Lower lobe of right lung (tissue), 2 donors: ENCODE measurements around the gene PTPA. TPM values are rescaled to one million over a fixed set of nuclear protein-coding genes. Genes with fewer than 3 reads are reported as not detected.

Source experiments
- ATAC-seq, 2 donors: fragments of 200-7000 bp; cut with Tn5 transposase; one replicate each; pipeline ENCODE4 v1.9.1; 2020 to 2022; ENCODE audit warnings: mild to moderate bottlenecking in 2 of 2, moderate library complexity in 2 of 2
- DNase-seq: peaks from one replicate; pipeline ENCODE4 v3.0.0-alpha.2; 2020
- H3K27ac ChIP-seq: fragments of 200-600 bp; one replicate; pipeline ENCODE4 v1.8.0; 2022
- H3K27me3 ChIP-seq: fragments of 200-600 bp; one replicate; pipeline ENCODE4 v1.8.0; 2022; ENCODE audit warnings: low read depth
- H3K36me3 ChIP-seq: fragments of 200-600 bp; one replicate; pipeline ENCODE4 v1.8.0; 2022; ENCODE audit warnings: mild to moderate bottlenecking
- H3K4me1 ChIP-seq: fragments of 200-600 bp; one replicate; pipeline ENCODE4 v1.8.0; 2022
- H3K4me3 ChIP-seq: fragments of 200-600 bp; one replicate; pipeline ENCODE4 v1.8.0; 2022; ENCODE audit warnings: mild to moderate bottlenecking
- H3K9me3 ChIP-seq: fragments of 200-600 bp; one replicate; pipeline ENCODE4 v1.8.0; 2022
- intact Hi-C: fragments of 100-400 bp; cut with DNase I; formaldehyde crosslinking; loops from one replicate; pipeline ENCODE4 v1.11.0; 2022
- total RNA-seq: library from RNA; stranded (reverse); fragmentation: NEBNext Ultra II Directional; extraction: Animal tissue kit (Norgen Biotek cat#: 25700); gene quantifications from one replicate; pipeline ENCODE4 v1.2.1, GENCODE V29; 2021
- TF ChIP-seq, protein P1 (sequence below): fragments of 200-600 bp; IDR thresholded peaks from one replicate; pipeline ENCODE4 v1.8.0; 2022; ENCODE audit warnings: antibody characterized with exemption, mild to moderate bottlenecking
- donor health status: DM: no; HTN: yes; CAD: no; lungs with severe emphysema.

PTPA gene
- total RNA-seq, 1 donor from 2014 or later = 100 TPM

DNA sequence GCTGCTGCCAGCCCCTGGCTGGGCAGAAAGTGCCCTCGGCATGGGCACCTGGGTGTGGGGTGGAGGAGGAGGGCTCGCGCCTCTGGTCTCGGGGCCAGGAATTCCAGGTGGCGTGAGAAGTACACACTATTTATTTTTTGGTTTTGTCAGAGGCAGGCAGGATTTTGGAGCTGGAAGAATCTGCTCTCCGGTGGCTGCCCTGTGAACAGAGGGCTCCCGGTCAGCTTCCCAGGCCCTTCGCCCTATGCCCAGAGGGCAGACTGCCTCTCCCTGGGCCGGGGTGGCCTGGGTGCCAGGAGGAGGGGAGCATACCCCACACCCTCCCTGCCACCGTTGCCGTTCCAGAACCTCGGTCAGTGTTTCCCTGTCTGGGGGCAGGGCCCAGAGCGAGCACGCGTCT is 22.0 kb upstream of the PTPA start:
- DNase-seq (no peak), ATAC-seq (no peak)
- H3K27me3 ChIP-seq = no peaks in the 10 kb centered on the region
- H3K27ac ChIP-seq = no peak overlapping the region
- intact Hi-C loops = no loop called here
- peaks cover 48% of the 10 kb centered on the region for H3K36me3 ChIP-seq
- no peaks in the 10 kb centered on the region for H3K4me1 ChIP-seq
- TF ChIP-seq, protein P1, sequence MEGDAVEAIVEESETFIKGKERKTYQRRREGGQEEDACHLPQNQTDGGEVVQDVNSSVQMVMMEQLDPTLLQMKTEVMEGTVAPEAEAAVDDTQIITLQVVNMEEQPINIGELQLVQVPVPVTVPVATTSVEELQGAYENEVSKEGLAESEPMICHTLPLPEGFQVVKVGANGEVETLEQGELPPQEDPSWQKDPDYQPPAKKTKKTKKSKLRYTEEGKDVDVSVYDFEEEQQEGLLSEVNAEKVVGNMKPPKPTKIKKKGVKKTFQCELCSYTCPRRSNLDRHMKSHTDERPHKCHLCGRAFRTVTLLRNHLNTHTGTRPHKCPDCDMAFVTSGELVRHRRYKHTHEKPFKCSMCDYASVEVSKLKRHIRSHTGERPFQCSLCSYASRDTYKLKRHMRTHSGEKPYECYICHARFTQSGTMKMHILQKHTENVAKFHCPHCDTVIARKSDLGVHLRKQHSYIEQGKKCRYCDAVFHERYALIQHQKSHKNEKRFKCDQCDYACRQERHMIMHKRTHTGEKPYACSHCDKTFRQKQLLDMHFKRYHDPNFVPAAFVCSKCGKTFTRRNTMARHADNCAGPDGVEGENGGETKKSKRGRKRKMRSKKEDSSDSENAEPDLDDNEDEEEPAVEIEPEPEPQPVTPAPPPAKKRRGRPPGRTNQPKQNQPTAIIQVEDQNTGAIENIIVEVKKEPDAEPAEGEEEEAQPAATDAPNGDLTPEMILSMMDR = no peak
- no peaks in the 10 kb centered on the region for H3K9me3 ChIP-seq
- no peak overlapping the region for H3K4me3 ChIP-seq

DNA sequence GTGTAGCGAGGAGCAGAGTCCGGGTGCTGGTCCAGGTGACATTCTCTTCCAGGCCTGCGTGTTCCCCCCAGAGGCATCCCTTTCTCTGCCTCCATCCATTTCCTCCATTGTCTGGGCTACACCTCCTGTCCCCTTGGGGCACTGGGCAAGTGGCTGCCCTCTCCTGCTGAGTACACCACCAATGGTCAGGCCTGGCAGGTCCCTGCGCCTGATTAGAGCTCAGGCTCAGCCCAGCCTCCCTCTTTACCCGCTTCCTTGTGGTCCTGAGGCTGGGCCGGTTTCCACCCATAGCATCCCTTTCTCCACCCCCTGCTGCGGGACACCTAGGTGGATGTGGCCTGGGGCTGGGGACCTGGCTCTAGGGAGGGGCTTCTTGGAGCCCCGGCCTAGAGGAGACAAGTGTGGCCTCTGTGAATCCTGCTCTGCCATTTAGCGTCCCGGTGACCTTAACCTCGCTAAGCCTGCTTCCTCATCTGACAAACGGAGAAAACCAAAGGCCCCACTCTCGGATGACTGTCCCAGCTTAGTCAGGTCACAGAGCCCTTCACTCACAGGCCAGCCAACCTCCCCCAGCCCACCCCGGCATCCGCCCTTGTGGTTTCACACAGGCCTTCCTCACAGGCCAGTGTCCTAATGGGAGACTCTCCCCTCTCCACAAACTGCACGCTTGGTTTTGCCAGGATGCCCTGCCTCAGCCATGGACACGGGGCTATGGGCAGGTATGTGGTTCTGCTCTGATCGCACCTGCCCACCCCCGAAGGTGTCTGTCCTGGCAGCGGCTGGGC is 17.4 kb upstream of the PTPA start:
- H3K9me3 ChIP-seq = no peaks in the 10 kb centered on the region
- intact Hi-C loops = no loop called here
- H3K27ac ChIP-seq = no peak overlapping the region
- H3K27me3 ChIP-seq = no peaks in the 10 kb centered on the region
- H3K4me3 ChIP-seq = no peak overlapping the region
- DNase-seq (no peak), ATAC-seq (no peak)
- H3K4me1 ChIP-seq = no peaks in the 10 kb centered on the region
- TF ChIP-seq, protein P1 = no peak
- peaks cover 54% of the 10 kb centered on the region for H3K36me3 ChIP-seq

DNA sequence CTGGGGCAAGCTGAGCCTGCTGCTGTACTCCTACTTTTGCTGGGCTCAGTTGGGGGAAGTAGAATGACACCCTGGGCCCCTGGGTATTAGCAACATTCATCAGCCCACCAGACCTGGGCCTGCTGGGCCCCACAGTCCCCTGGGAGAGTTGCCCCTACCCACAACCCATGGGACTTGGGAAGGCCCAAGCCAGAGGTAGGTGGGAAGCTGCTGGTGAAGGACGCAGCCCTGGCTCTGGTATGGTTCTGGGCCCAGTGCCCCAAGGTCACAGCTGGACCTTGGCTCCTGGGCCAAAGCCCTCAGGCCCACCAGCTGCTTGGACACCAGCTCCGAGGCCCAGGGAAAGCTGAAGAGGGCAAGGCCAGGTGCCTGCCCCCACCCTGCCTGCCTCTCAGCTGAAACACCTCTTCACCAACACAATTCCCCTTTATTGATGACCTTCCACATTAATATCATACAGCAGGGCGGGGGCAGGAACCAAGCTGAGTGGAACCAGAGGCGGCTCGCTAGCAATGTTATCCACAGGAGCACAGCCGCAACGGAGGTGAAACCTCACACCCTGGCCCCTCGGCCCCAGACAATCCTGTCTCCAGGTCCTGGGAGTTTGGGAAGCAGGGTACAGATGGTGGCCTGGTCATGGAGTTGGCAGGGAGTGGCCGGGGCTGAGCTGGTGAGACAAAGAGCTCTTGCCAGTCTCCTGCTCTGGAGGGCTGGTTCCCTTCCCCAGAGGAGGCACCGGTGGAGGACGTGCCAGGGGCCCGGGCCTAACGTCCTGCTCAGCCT is 16.6 kb upstream of the PTPA start:
- Histone ChIP-seq H3K9me3 (no peaks in the 10 kb centered on the region), H3K36me3 (peaks cover 47% of the 10 kb centered on the region), H3K4me1 (no peaks in the 10 kb centered on the region), H3K27me3 (no peaks in the 10 kb centered on the region), H3K27ac (no peak overlapping the region), H3K4me3 (no peak overlapping the region)
- intact Hi-C loops = no loop called here
- ATAC-seq = peak in 1 of 2 donors; percentile 18
- TF ChIP-seq, protein P1 = no peak
- DNase-seq = no peak

DNA sequence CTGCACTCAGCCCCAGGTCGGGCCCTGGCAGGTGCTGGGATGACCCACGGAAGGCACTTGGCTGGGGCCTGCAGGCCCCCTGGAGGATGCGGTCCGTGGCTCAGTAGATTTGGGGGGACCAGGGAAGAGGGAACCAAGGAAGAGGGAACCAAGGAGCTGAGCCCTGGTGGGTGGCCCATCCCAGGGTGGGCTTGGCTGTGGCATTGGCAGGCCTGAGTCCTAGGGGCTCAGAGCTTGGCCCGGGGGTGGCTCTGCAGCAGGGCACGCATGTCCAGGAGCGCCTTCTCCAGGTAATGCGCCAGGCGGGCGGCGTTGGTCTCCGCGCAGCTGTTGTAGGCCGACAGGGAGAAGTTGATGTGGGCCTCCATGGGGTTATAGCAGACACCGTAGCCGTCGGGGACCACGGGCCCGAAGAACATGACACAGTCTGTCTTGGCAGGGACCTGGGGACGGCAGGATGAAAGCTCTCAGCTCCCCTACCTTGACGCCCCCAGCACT is 16.0 kb upstream of the PTPA start:
- Histone ChIP-seq H3K4me3 (no peak overlapping the region), H3K36me3 (peaks cover 40% of the 10 kb centered on the region), H3K27me3 (no peaks in the 10 kb centered on the region), H3K4me1 (no peaks in the 10 kb centered on the region), H3K9me3 (no peaks in the 10 kb centered on the region), H3K27ac (no peak overlapping the region)
- no peak for DNase-seq
- peak in 1 of 2 donors; percentile 6 for ATAC-seq
- TF ChIP-seq, protein P1 = no peak
- intact Hi-C loops = no loop called here

DNA sequence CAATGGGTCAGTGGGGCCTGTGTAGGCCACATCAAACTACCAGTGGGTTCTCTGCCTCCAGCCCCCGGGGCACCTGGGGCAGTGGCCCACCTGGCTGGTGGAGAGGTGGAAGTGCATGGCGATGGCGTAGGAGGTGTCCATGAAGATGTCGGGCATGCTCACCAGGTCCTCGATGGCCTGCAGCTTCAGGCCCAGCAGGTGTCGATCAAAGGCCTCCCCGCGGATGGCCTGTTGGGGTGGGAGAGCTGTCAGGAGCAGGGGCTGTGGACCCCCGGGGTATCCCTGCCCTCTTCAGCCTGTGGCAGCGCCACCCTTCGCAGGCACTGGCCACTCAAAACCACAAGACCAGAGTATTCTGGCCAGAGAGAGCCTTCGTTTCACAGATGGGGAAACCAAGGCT is 15.3 kb upstream of the PTPA start:
- Histone ChIP-seq H3K27ac (no peak overlapping the region), H3K36me3 (peaks cover 36% of the 10 kb centered on the region), H3K4me3 (no peak overlapping the region), H3K4me1 (no peaks in the 10 kb centered on the region), H3K9me3 (no peaks in the 10 kb centered on the region), H3K27me3 (no peaks in the 10 kb centered on the region)
- TF ChIP-seq, protein P1 = no peak
- intact Hi-C loops = no loop called here
- no peak for DNase-seq
- ATAC-seq = no peak
